Suprapubic skin (tissue), 3 donors: ENCODE data around the gene PARP1.

ENCODE experiments used
- CTCF ChIP-seq, 2 donors: fragments of 200-600 bp in 1 of 2; fragments of 450-650 bp in 1 of 2; sonication (generic) in 1 of 2; IDR thresholded peaks; one replicate each; pipeline ENCODE4 v1.5.1; 2016 to 2019; ENCODE audit warnings: antibody characterized with exemption in 2 of 2, mild to moderate bottlenecking in 1 of 2, moderate library complexity in 1 of 2
- POLR2A ChIP-seq, 2 donors: fragments of 450-650 bp; IDR thresholded peaks; one replicate each; pipeline ENCODE4 v1.6.1; 2017; ENCODE audit warnings: antibody characterized with exemption in 2 of 2, mild to moderate bottlenecking in 2 of 2, moderate library complexity in 2 of 2

- no peak for TF ChIP-seq CTCF (IDR thresholded peaks at IDR 0.05)
- TF ChIP-seq POLR2A (IDR thresholded peaks at IDR 0.05) = no peak
Observed at GRCh38 chr1:226449823-226450222, 41.9 kb upstream of the PARP1 start.
